Parathyroid adenoma (tissue), 2 donors: Measurements from ENCODE around the gene NRSN1.

Experiments
- H2AFZ ChIP-seq: fragments of 300-600 bp; sonication (generic); one replicate; pipeline ENCODE4 v1.7.0; 2017; ENCODE audit warnings: antibody characterized with exemption, mild to moderate bottlenecking
- H3K27ac ChIP-seq: fragments of 300-600 bp; sonication (generic); one replicate; pipeline ENCODE4 v1.7.0; 2017
- H3K27me3 ChIP-seq: fragments of 300-600 bp; sonication (generic); one replicate; pipeline ENCODE4 v1.7.0; 2017; ENCODE audit warnings: low read length; ENCODE audit not compliant: control insufficient read depth, insufficient read depth
- H3K36me3 ChIP-seq: fragments of 300-600 bp; sonication (generic); one replicate; pipeline ENCODE4 v1.7.0; 2017; ENCODE audit warnings: low read length; ENCODE audit not compliant: control insufficient read depth, insufficient read depth
- H3K4me1 ChIP-seq: fragments of 300-600 bp; sonication (generic); one replicate; pipeline ENCODE4 v1.7.0; 2017; ENCODE audit warnings: control low read depth
- H3K4me2 ChIP-seq: fragments of 300-600 bp; sonication (generic); one replicate; pipeline ENCODE4 v1.7.0; 2017; ENCODE audit warnings: low read length
- H3K4me3 ChIP-seq: fragments of 300-600 bp; sonication (generic); one replicate; pipeline ENCODE4 v1.7.0; 2017; ENCODE audit warnings: low read depth, low read length
- H3K79me2 ChIP-seq: fragments of 300-600 bp; sonication (generic); one replicate; pipeline ENCODE4 v1.7.0; 2017; ENCODE audit warnings: control low read depth
- H3K9ac ChIP-seq: fragments of 300-600 bp; sonication (generic); one replicate; pipeline ENCODE4 v1.7.0; 2017; ENCODE audit warnings: mild to moderate bottlenecking
- H3K9me3 ChIP-seq: fragments of 300-600 bp; sonication (generic); one replicate; pipeline ENCODE4 v1.7.0; 2017; ENCODE audit warnings: low read length; ENCODE audit not compliant: control insufficient read depth
- CTCF ChIP-seq: fragments of 300-600 bp; sonication (generic); IDR thresholded peaks from one replicate; pipeline ENCODE4 v1.7.0; 2017; ENCODE audit warnings: antibody characterized with exemption, mild to moderate bottlenecking
- donor health status: primary hyperparathyroidism.

NRSN1 gene

GRCh38 chr6:24125980-24126379, at the start of gene NRSN1:
Gene NRSN1, plus strand, starts transcription at chr6:24126215. Its CDS starts 8,113 bp downstream, at chr6:24134328.
- peaks cover 7% of the 10 kb centered on the region for H3K4me1 ChIP-seq
- H3K27ac ChIP-seq, result peak within 1 kb of the TSS; percentile 59
- H3K27me3 ChIP-seq, result no peaks in the 10 kb centered on the region
- H3K4me2 ChIP-seq, result no peak within 1 kb of the TSS
- H3K9ac ChIP-seq, result no peak within 1 kb of the TSS
- H3K9me3 ChIP-seq, result no peaks in the 10 kb centered on the region
- H3K36me3 ChIP-seq, result no peaks in the 10 kb centered on the region
- no peak for TF ChIP-seq CTCF
- no peaks in the 10 kb centered on the region for H3K79me2 ChIP-seq
- peak within 1 kb of the TSS; percentile 91 for H2AFZ ChIP-seq
- no peak within 1 kb of the TSS for H3K4me3 ChIP-seq

- Histone ChIP-seq H3K4me3 (no peak overlapping the region), H3K27ac (no peak overlapping the region), H3K4me2 (no peak overlapping the region), H3K36me3 (no peaks in the 10 kb centered on the region), H3K27me3 (no peaks in the 10 kb centered on the region), H3K4me1 (no peaks in the 10 kb centered on the region), H3K79me2 (no peaks in the 10 kb centered on the region), H2AFZ (no peak overlapping the region), H3K9ac (no peak overlapping the region), H3K9me3 (no peaks in the 10 kb centered on the region)
- no peak for TF ChIP-seq CTCF
Observed at GRCh38 chr6:24078200-24078599, 47.8 kb upstream of the NRSN1 start.

GRCh38 chr6:24079076-24079475, 46.9 kb upstream of the NRSN1 start:
- no peak for TF ChIP-seq CTCF
- H3K36me3 ChIP-seq, result no peaks in the 10 kb centered on the region
- H3K4me2 ChIP-seq, result no peak overlapping the region
- no peak overlapping the region for H3K27ac ChIP-seq
- H3K9me3 ChIP-seq, result no peaks in the 10 kb centered on the region
- no peak overlapping the region for H2AFZ ChIP-seq
- H3K4me3 ChIP-seq, result no peak overlapping the region
- no peak overlapping the region for H3K9ac ChIP-seq
- no peaks in the 10 kb centered on the region for H3K79me2 ChIP-seq
- no peaks in the 10 kb centered on the region for H3K27me3 ChIP-seq
- H3K4me1 ChIP-seq, result no peaks in the 10 kb centered on the region

- Histone ChIP-seq H2AFZ (no peak overlapping the region), H3K4me2 (no peak overlapping the region), H3K27me3 (no peaks in the 10 kb centered on the region), H3K9ac (no peak overlapping the region), H3K27ac (no peak overlapping the region), H3K4me3 (no peak overlapping the region), H3K9me3 (no peaks in the 10 kb centered on the region), H3K4me1 (no peaks in the 10 kb centered on the region), H3K36me3 (no peaks in the 10 kb centered on the region), H3K79me2 (no peaks in the 10 kb centered on the region)
- no peak for TF ChIP-seq CTCF
Observed at GRCh38 chr6:24080711-24081110, 45.3 kb upstream of the NRSN1 start.

- Histone ChIP-seq H3K4me2 (no peak overlapping the region), H3K36me3 (no peaks in the 10 kb centered on the region), H3K27ac (no peak overlapping the region), H3K9ac (no peak overlapping the region), H3K4me3 (no peak overlapping the region), H2AFZ (no peak overlapping the region), H3K9me3 (no peaks in the 10 kb centered on the region), H3K4me1 (no peaks in the 10 kb centered on the region), H3K27me3 (no peaks in the 10 kb centered on the region), H3K79me2 (no peaks in the 10 kb centered on the region)
- no peak for TF ChIP-seq CTCF
Observed at GRCh38 chr6:24089736-24090135, 36.3 kb upstream of the NRSN1 start.
